B cell (primary cell): ENCODE data around the gene TOMM70. TPM values are rescaled to one million over a fixed set of nuclear protein-coding genes. Genes with fewer than 3 reads are reported as not detected.
"Not testable (repeated sequence)": the region's sequence is repeated elsewhere in the genome, so short reads cannot be mapped to it uniquely, and the experiment has no call there.

Experiments
- ATAC-seq: fragments of 200-7000 bp; cut with Tn5 transposase; one replicate; pipeline ENCODE4 v1.10.0; 2021; ENCODE audit warnings: low read depth, mild to moderate bottlenecking, moderate number of reproducible peaks, moderate library complexity
- CTCF ChIA-PET: fragments of 350-600 bp; sonication (Branson Sonifier 250); formaldehyde crosslinking; loops from one replicate; lab custom pipeline; 2021; ENCODE audit warnings: antibody characterized with exemption, inconsistent platforms; lab: Charles Lee
- POLR2A ChIA-PET: fragments of 350-600 bp; sonication (Branson Sonifier 250); formaldehyde crosslinking; loops from one replicate; lab custom pipeline; 2021; ENCODE audit warnings: antibody characterized with exemption; lab: Charles Lee
- DNase-seq: peaks from one replicate; pipeline ENCODE4 v3.0.0; 2013
- H2AFZ ChIP-seq: 2 replicates; pipeline ENCODE4 v1.6.1; 2012; ENCODE audit warnings: mild to moderate bottlenecking, low read depth, low read length; ENCODE audit not compliant: insufficient read depth, poor library complexity, severe bottlenecking
- H3K27ac ChIP-seq, 2 donors: 1 replicate in 1 of 2; 2 replicates in 1 of 2; pipeline ENCODE4 v1.5.1; 2012 to 2013; ENCODE audit warnings: low read length in 2 of 2, mild to moderate bottlenecking in 2 of 2, moderate library complexity in 1 of 2
- H3K27me3 ChIP-seq, 4 experiments: fragments of 200-600 bp in 1 of 4; sonication (generic) in 1 of 4; replicated peaks in 1 of 4; 1 replicate in 2 of 4; 2 replicates in 2 of 4; pipeline versions ENCODE4 v1.6.1 to v1.7.0; 2013 to 2016; ENCODE audit warnings: low read length in 3 of 4, mild to moderate bottlenecking in 2 of 4, mixed read lengths in 1 of 4, moderate library complexity in 1 of 4; ENCODE audit not compliant: insufficient read depth in 4 of 4, control insufficient read depth in 3 of 4; ENCODE audit errors: control extremely low read depth in 1 of 4
- H3K36me3 ChIP-seq, 2 experiments: replicated peaks in 1 of 2; 1 replicate in 1 of 2; 2 replicates in 1 of 2; pipeline versions ENCODE4 v1.6.1 to v1.7.1; 2013; ENCODE audit warnings: low read length in 1 of 2; ENCODE audit not compliant: insufficient read depth in 2 of 2, control insufficient read depth in 1 of 2; ENCODE audit errors: control extremely low read depth in 1 of 2, extremely low read depth in 1 of 2
- H3K4me1 ChIP-seq, 2 donors: fragments of 200-600 bp in 1 of 2; sonication (generic) in 1 of 2; 1 replicate in 1 of 2; 2 replicates in 1 of 2; pipeline versions ENCODE4 v1.5.1 to v1.6.1; 2013 to 2017; ENCODE audit warnings: low read length in 2 of 2; ENCODE audit not compliant: control insufficient read depth in 2 of 2, insufficient read depth in 2 of 2
- H3K4me2 ChIP-seq: replicated peaks from 2 replicates; pipeline ENCODE3; 2012; ENCODE audit warnings: mild to moderate bottlenecking, low read depth, low read length; ENCODE audit not compliant: poor library complexity, severe bottlenecking
- H3K4me3 ChIP-seq, 5 experiments: fragments of 200-600 bp in 1 of 5; sonication (generic) in 1 of 5; 1 replicate in 3 of 5; 2 replicates in 2 of 5; pipeline versions ENCODE4 v1.5.1 to v1.7.0; 2011 to 2016; ENCODE audit warnings: low read length in 4 of 5, mild to moderate bottlenecking in 4 of 5, low read depth in 2 of 5, control low read depth in 1 of 5, moderate library complexity in 1 of 5; ENCODE audit not compliant: insufficient read depth in 1 of 5; ENCODE audit errors: control extremely low read depth in 1 of 5, extremely low read depth in 1 of 5
- H3K79me2 ChIP-seq: fragments of 200-600 bp; sonication (generic); one replicate; pipeline ENCODE4 v1.6.0; 2016; ENCODE audit warnings: low read length; ENCODE audit not compliant: control insufficient read depth, insufficient read depth
- H3K9ac ChIP-seq: fragments of 200-600 bp; sonication (generic); 2 replicates; pipeline ENCODE4 v1.6.1; 2017; ENCODE audit warnings: mild to moderate bottlenecking, low read length, moderate library complexity
- H3K9me3 ChIP-seq, 3 donors: one replicate each; pipeline versions ENCODE4 v1.6.1 to v1.7.1; 2013; ENCODE audit warnings: low read length in 2 of 3; ENCODE audit not compliant: control insufficient read depth in 2 of 3, insufficient read depth in 1 of 3; ENCODE audit errors: control extremely low read depth in 1 of 3
- H4K20me1 ChIP-seq: 2 replicates; pipeline ENCODE4 v1.6.0; 2012; ENCODE audit warnings: mild to moderate bottlenecking, low read length; ENCODE audit not compliant: insufficient read depth, control insufficient read depth, poor library complexity, severe bottlenecking
- H3K27ac Mint-ChIP-seq: one replicate; pipeline ENCODE4 v1.8.0; 2021; ENCODE audit warnings: mixed read lengths
- H3K27me3 Mint-ChIP-seq: one replicate; pipeline ENCODE4 v1.8.0; 2021; ENCODE audit warnings: mixed read lengths
- H3K4me1 Mint-ChIP-seq: one replicate; pipeline ENCODE4 v1.8.0; 2021; ENCODE audit warnings: mixed read lengths
- H3K4me3 Mint-ChIP-seq: one replicate; pipeline ENCODE4 v1.8.0; 2021; ENCODE audit warnings: mixed read lengths
- H3K9me3 Mint-ChIP-seq: one replicate; pipeline ENCODE4 v1.8.0; 2022; ENCODE audit warnings: mixed read lengths; ENCODE audit not compliant: insufficient read depth
- CTCF ChIP-seq: fragments of 200-600 bp; IDR thresholded peaks from one replicate; pipeline ENCODE4 v1.8.0; 2022; ENCODE audit warnings: antibody characterized with exemption, mild to moderate bottlenecking
- EZH2 ChIP-seq: IDR thresholded peaks from 2 replicates; pipeline ENCODE4 v1.6.1; 2012; ENCODE audit warnings: borderline replicate concordance, low read depth, mild to moderate bottlenecking, moderate library complexity, low read length; ENCODE audit not compliant: insufficient read depth, poor library complexity, severe bottlenecking
- WGBS: methylation state at CpG from one replicate; pipeline ENCODE4 v1.1.5; 2013; ENCODE audit warnings: missing lambda C conversion rate; ENCODE audit not compliant: insufficient coverage; 5-methylcytosine and 5-hydroxymethylcytosine counted together
- intact Hi-C: fragments of 100-400 bp; cut with micrococcal nuclease; formaldehyde crosslinking; loops from one replicate; pipeline ENCODE4 v1.10.0; 2022
- polyA plus RNA-seq: library from polyadenylated mRNA; depleted of rRNA; stranded (reverse); fragments of >200 nt; gene quantifications from 2 replicates; pipeline ENCODE4 v1.2.3, GENCODE V29; 2012
- total RNA-seq, 2 donors: library from RNA; stranded (reverse); fragments of 120-200 nt in 1 of 2; gene quantifications; 1 replicate in 1 of 2; 2 replicates in 1 of 2; pipeline versions ENCODE4 v1.2.3 to v1.2.4, GENCODE V29; 2013 to 2022

Gene TOMM70
- total and polyA plus RNA-seq, 2 donors (not counting 1 experiment from before 2014, with no cell fraction given): 6.9 to 30.0 TPM

GRCh38 chr3:100354850-100355249 is 46.0 kb downstream of the TOMM70 start:
- Histone ChIP-seq H3K4me2 (no peak overlapping the region), H3K9ac (no peak overlapping the region), H3K9me3 (no peaks in the 10 kb centered on the region), H3K27ac (no peak overlapping the region), H3K79me2 (no peaks in the 10 kb centered on the region), H3K36me3 (peaks cover 11 to 41% of the 10 kb centered on the region in 2 experiments), H4K20me1 (no peaks in the 10 kb centered on the region), H3K27me3 (no peaks in the 10 kb centered on the region), H2AFZ (no peak overlapping the region), H3K4me3 (no peak overlapping the region), H3K4me1 (no peaks in the 10 kb centered on the region)
- WGBS: no CpG with 5 or more reads among the region's 3 CpGs
- intact Hi-C loops: no loop called here
- Mint-ChIP-seq H3K4me3 (no peak overlapping the region), H3K4me1 (no peaks in the 10 kb centered on the region), H3K27me3 (no peaks in the 10 kb centered on the region), H3K9me3 (no peaks in the 10 kb centered on the region), H3K27ac (no peak overlapping the region)
- no peak for ATAC-seq
- no peak for TF ChIP-seq CTCF
- no peak for TF ChIP-seq EZH2
- ChIA-PET POLR2A (no interaction called here), CTCF (interaction anchor here (0.5 to 1.3 kb wide), 3 partner anchors 38 to 1156 kb away, joined by 3 to 4 read pairs (median 4); no protein-coding TSS in a partner anchor)
- no peak for DNase-seq

- H3K4me2 ChIP-seq: no peak overlapping the region
- Mint-ChIP-seq H3K27ac (no peak overlapping the region), H3K4me1 (no peaks in the 10 kb centered on the region), H3K27me3 (no peaks in the 10 kb centered on the region), H3K9me3 (no peaks in the 10 kb centered on the region), H3K4me3 (no peak overlapping the region)
- H3K4me1 ChIP-seq: no peaks in the 10 kb centered on the region
- ATAC-seq (no peak), DNase-seq (no peak)
- ChIA-PET CTCF (no interaction called here), POLR2A (no interaction called here)
- 98% methylated on average over 7 of the region's 10 CpGs for WGBS
- H3K79me2 ChIP-seq: no peaks in the 10 kb centered on the region
- intact Hi-C loops: no loop called here
- TF ChIP-seq EZH2 (no peak), CTCF (no peak)
- no peak overlapping the region for H3K4me3 ChIP-seq
- no peaks in the 10 kb centered on the region for H3K27me3 ChIP-seq
- H3K36me3 ChIP-seq: peaks cover 20 to 60% of the 10 kb centered on the region in 2 experiments
- no peak overlapping the region for H3K9ac ChIP-seq
- no peak overlapping the region for H2AFZ ChIP-seq
- H3K9me3 ChIP-seq: no peaks in the 10 kb centered on the region
- H4K20me1 ChIP-seq: no peaks in the 10 kb centered on the region
- H3K27ac ChIP-seq: no peak overlapping the region
Observed at GRCh38 chr3:100352296-100353231, 48.3 kb downstream of the TOMM70 start.

GRCh38 chr3:100351770-100352169 is 49.1 kb downstream of the TOMM70 start:
- CTCF ChIA-PET, H3K4me3 ChIP-seq, H3K9ac ChIP-seq, H3K79me2 ChIP-seq, H3K9me3 Mint-ChIP-seq, H3K4me1 Mint-ChIP-seq, DNase-seq, H3K27me3 ChIP-seq, H3K4me2 ChIP-seq, intact Hi-C loops, H3K9me3 ChIP-seq, H4K20me1 ChIP-seq, H3K4me1 ChIP-seq, H3K27ac ChIP-seq, H3K27ac Mint-ChIP-seq, H3K27me3 Mint-ChIP-seq, H3K4me3 Mint-ChIP-seq, ATAC-seq, H2AFZ ChIP-seq, POLR2A ChIA-PET: not testable (repeated sequence)
- WGBS: no CpG with 5 or more reads among the region's 2 CpGs
- H3K36me3 ChIP-seq: peaks cover 20 to 64% of the 10 kb centered on the region in 2 experiments
